Ovary (tissue), 9 donors: Measurements from ENCODE around the gene CD79B. TPM values are rescaled to one million over a fixed set of nuclear protein-coding genes. Genes with fewer than 3 reads are reported as not detected.
A peak's percentile ranks its signal among the peaks of the same experiment; 100 is the strongest.
"Not testable (repeated sequence)": the region's sequence is repeated elsewhere in the genome, so short reads cannot be mapped to it uniquely, and the experiment has no call there.

ENCODE experiments used
- DNase-seq, 5 donors: peaks; one replicate each; pipeline ENCODE4 v3.0.0-alpha.2; 2019 to 2020
- H3K27ac ChIP-seq, 2 donors: fragments of 200-600 bp; one replicate each; pipeline versions ENCODE4 v1.5.1 to v1.8.0; 2019 to 2022
- H3K27me3 ChIP-seq: fragments of 200-600 bp; one replicate; pipeline ENCODE4 v1.8.0; 2022
- H3K36me3 ChIP-seq: fragments of 200-600 bp; sonication (generic); one replicate; pipeline ENCODE4 v1.5.1; 2019
- H3K4me1 ChIP-seq: one replicate; pipeline ENCODE4 v1.8.1; 2013; ENCODE audit warnings: mild to moderate bottlenecking, moderate library complexity; ENCODE audit not compliant: insufficient read depth
- H3K4me3 ChIP-seq: fragments of 200-600 bp; sonication (generic); one replicate; pipeline ENCODE4 v1.5.1; 2017
- H3K9me3 ChIP-seq, 2 donors: fragments of 200-600 bp in 1 of 2; sonication (generic) in 1 of 2; one replicate each; pipeline versions ENCODE4 v1.5.1 to v1.8.1; 2013 to 2019; ENCODE audit warnings: mild to moderate bottlenecking in 1 of 2, moderate library complexity in 1 of 2
- CTCF ChIP-seq, 3 donors: fragments of 450-650 bp in 2 of 3; fragments of 200-600 bp in 1 of 3; IDR thresholded peaks; one replicate each; pipeline versions ENCODE4 v1.5.1 to v1.8.0; 2016 to 2022; ENCODE audit warnings: antibody characterized with exemption in 3 of 3, mild to moderate bottlenecking in 1 of 3
- EP300 ChIP-seq: sonication (generic); formaldehyde crosslinking; IDR thresholded peaks from one replicate; pipeline ENCODE4 v1.6.1; 2017; ENCODE audit warnings: antibody characterized with exemption
- POLR2A ChIP-seq: fragments of 450-650 bp; IDR thresholded peaks from one replicate; pipeline ENCODE4 v1.6.1; 2017; ENCODE audit warnings: antibody characterized with exemption, mild to moderate bottlenecking, moderate library complexity
- WGBS, 3 donors: extraction: QIAGEN DNeasy Blood & Tissue Kit in 1 of 3; methylation state at CpG; one replicate each; pipeline versions ENCODE4 v1.1.5 to v1.1.7; 2013 to 2017; 5-methylcytosine and 5-hydroxymethylcytosine counted together
- intact Hi-C, 4 donors: fragments of 100-400 bp; cut with DNase I; formaldehyde crosslinking; loops; one replicate each; pipeline versions ENCODE4 v1.11.0 to v1.15.1; 2022 to 2023
- polyA plus RNA-seq, 2 donors: library from polyadenylated mRNA; stranded (reverse); fragments of 200-250 nt in 1 of 2; fragments of 350-450 nt in 1 of 2; fragmentation: Illumina TruSeq in 1 of 2; extraction: RNeasy Lipid Tissue Mini Kit (QIAGEN cat#74804) in 1 of 2; gene quantifications; one replicate each; pipeline ENCODE4 v1.2.3, GENCODE V29; 2013 to 2014
- total RNA-seq, 7 donors: library from RNA; depleted of rRNA in 2 of 7; stranded (reverse); fragments of >200 nt in 2 of 7; fragmentation: NEBNext Ultra II Directional in 3 of 7; extraction: Animal tissue kit (Norgen Biotek cat#: 25700) in 3 of 7; gene quantifications; one replicate each; pipeline versions ENCODE4 v1.1.0 to v1.2.4, GENCODE V29; 2016 to 2023
- donor health status: DM: no; HTN: no; CAD: no; lungs with moderate emphysema.
- donor health status: DM: no; HTN: no; CAD: no.
- donor health status: Bipolar disorder and iron deficiency.
- donor health status: DM: yes; HTN: yes; CAD: no.
- donor health status: DM: no; HTN: no; CAD: no.
- donor health status: DM: yes; HTN: yes; CAD: no.

The CD79B gene
- total and polyA plus RNA-seq, 9 donors: 0.48 to 2.0 (median 0.92) TPM

GRCh38 chr17:63911041-63911635, 21.0 kb downstream of the CD79B start, which contains the start of gene CSHL1:
TSS of gene CSHL1 (minus strand) at chr17:63911258. CDS start at chr17:63911196, 62 bp downstream.
- H3K27ac ChIP-seq: no peak within 1 kb of the TSS
- WGBS, 3 donors: 71 to 78% (median 72%) methylated on average over 15 of the region's 15 CpGs
- intact Hi-C loops: loop anchor here in 3 of 4 donors (5.0 to 10.0 kb wide), 4 partner anchors 114 to 374 kb away; partner anchors contain the start of genes ERN1 (in 2 of the 3) and ICAM2 (in 1 of the 3)
- H3K4me3 ChIP-seq: no peak within 1 kb of the TSS
- no peaks in the 10 kb centered on the region for H3K4me1 ChIP-seq
- TF ChIP-seq CTCF (IDR thresholded peaks at IDR 0.05): no peak
- no peak for TF ChIP-seq EP300
- H3K36me3 ChIP-seq: no peaks in the 10 kb centered on the region
- no peak for DNase-seq
- no peaks in the 10 kb centered on the region for H3K9me3 ChIP-seq
- no peaks in the 10 kb centered on the region for H3K27me3 ChIP-seq

- Histone ChIP-seq H3K36me3 (no peaks in the 10 kb centered on the region), H3K27me3 (no peaks in the 10 kb centered on the region), H3K27ac (no peak overlapping the region), H3K4me3 (no peak overlapping the region), H3K4me1 (no peaks in the 10 kb centered on the region), H3K9me3 (no peaks in the 10 kb centered on the region)
- 87 to 91% (median 90%) methylated on average over 14 of the region's 14 CpGs for WGBS, 3 donors
- intact Hi-C loops: loop anchor here in 3 of 4 donors (5.0 to 10.0 kb wide), 4 partner anchors 115 to 375 kb away; partner anchors contain the start of genes ERN1 (in 2 of the 3) and ICAM2 (in 1 of the 3)
- TF ChIP-seq CTCF (IDR thresholded peaks at IDR 0.05) (no peak), POLR2A (no peak), EP300 (no peak)
- no peak for DNase-seq
These were observed 22.0 kb downstream of the CD79B start for GRCh38 chr17:63910096-63910495.

DNA sequence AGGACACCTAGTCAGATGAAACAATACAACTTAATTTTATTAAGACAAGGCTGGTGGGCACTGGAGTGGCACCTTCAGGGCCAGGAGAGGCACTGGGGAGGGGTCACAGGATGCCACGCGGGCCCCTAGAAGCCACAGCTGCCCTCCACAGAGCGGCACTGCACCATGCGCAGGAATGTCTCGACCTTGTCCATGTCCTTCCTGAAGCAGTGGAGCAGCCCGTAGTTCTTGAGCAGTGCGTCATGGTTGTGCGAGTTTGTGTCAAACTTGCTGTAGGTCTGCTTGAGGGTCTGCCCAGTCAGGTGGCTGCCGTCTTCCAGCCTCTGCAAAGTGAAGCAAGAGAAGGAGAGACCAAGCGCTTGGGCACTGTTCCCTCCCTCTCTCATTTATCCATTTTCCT, 22.5 kb downstream of the CD79B start:
- DNase-seq, H3K27me3 ChIP-seq, H3K9me3 ChIP-seq, H3K4me3 ChIP-seq, H3K27ac ChIP-seq, intact Hi-C loops, H3K36me3 ChIP-seq, H3K4me1 ChIP-seq: not testable (repeated sequence)
- WGBS, 3 donors: 93 to 95% (median 94%) methylated on average over 10 of the region's 10 CpGs

- WGBS, 3 donors: 29 to 42% (median 36%) methylated on average over 10 to 12 of the region's 12 CpGs
- H3K9me3 ChIP-seq: not testable (repeated sequence)
- DNase-seq: peak in 1 of 5 donors; percentile 40
These were observed 24.9 kb downstream of the CD79B start for GRCh38 chr17:63907161-63907778.

DNA sequence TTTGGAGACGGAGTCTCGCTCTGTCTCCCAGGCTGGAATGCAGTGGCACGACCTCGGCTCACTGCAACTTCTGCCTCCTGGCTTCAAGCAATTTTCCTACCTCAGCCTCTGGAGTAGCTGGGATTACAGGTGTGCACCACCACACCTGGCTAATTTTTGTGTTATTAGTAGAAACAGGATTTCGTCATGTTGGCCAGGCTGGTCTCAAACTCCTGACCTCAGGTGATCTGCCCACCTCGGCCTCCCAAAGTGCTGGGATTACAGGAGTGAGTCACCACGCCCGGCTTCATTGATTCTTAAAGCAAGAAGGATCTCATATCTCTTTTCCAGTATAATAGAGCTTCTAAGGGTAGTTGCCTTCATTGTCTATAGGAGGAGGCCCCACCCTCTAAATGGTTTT, 27.3 kb downstream of the CD79B start:
- H3K27ac ChIP-seq, H3K27me3 ChIP-seq, intact Hi-C loops, H3K9me3 ChIP-seq, H3K36me3 ChIP-seq, H3K4me1 ChIP-seq, H3K4me3 ChIP-seq, DNase-seq: not testable (repeated sequence)
- 92 to 96% (median 93%) methylated on average over 8 of the region's 8 CpGs for WGBS, 3 donors

More at GRCh38 chr17:63907161-63907778, 24.9 kb downstream of the CD79B start:
- H3K36me3 ChIP-seq, H3K4me1 ChIP-seq, H3K27me3 ChIP-seq, intact Hi-C loops, H3K4me3 ChIP-seq, H3K27ac ChIP-seq: not testable (repeated sequence)

DNA sequence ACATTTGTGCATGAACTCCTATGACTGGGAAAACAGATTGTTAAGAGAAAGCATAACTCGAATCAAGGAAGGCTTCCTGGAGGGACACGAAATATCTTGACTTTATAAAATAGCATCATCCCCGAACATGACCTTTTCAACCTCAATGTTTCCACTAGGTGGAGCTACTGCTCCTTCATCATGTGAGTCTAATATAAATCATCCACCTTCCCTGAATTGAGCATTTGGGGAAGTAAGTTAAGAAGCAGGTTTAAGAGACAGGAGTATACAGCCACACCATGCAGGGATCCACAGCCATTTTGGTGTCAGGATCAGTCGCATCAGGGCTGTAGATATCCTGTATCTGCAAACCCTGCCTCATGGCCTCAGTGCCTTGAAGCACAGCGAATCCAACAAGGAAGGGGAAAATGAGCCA, 28.3 kb downstream of the CD79B start:
- intact Hi-C loops, H3K9me3 ChIP-seq, H3K36me3 ChIP-seq, H3K4me3 ChIP-seq, H3K27ac ChIP-seq, DNase-seq, H3K4me1 ChIP-seq, H3K27me3 ChIP-seq: not testable (repeated sequence)
- WGBS, 3 donors: 47 to 52% (median 48%) methylated on average over 5 of the region's 5 CpGs

DNA sequence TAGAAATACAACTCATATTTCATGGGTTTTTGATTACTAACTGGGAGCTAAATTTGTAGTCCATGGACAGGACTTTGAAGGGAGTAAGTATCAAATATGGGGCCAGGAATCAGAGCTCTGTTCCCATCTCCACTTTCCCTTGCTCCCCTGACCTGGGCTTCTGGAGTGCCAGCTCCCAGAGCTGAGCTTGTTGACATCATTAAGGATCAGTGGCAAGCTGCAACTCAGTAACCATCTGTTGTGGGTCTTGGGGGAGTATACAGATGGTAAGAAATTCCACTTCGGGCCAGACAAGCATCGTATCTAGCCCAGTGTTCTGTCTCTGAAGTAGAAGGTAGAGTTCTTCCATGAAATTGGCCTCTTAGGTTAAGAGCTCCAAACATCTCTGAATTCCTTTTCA, 30.2 kb downstream of the CD79B start:
- H3K4me3 ChIP-seq, DNase-seq, H3K4me1 ChIP-seq, H3K27me3 ChIP-seq, H3K27ac ChIP-seq, H3K36me3 ChIP-seq, H3K9me3 ChIP-seq: not testable (repeated sequence)
- intact Hi-C loops: loop anchor here in 1 of 4 donors (2.0 kb wide), 1 partner anchor 17 kb away; no protein-coding TSS in a partner anchor
- WGBS, 3 donors: 56 to 68% (median 61%) methylated on average over 2 of the region's 2 CpGs

- H3K27me3 ChIP-seq, H3K27ac ChIP-seq, DNase-seq, intact Hi-C loops, H3K4me1 ChIP-seq, H3K36me3 ChIP-seq, H3K4me3 ChIP-seq, H3K9me3 ChIP-seq: not testable (repeated sequence)
- WGBS, 3 donors: 80 to 84% (median 82%) methylated on average over 6 of the region's 6 CpGs
These were observed 33.0 kb downstream of the CD79B start for GRCh38 chr17:63898899-63899798.
